Cardiac fibroblast (primary cell): ENCODE results near the gene HTR1A.

ENCODE experiments used
- DNase-seq, 2 donors: peaks; one replicate each; pipeline versions ENCODE4 v3.0.0 to v3.0.0-alpha.2; 2010; ENCODE audit warnings: low read depth in 2 of 2
- H3K4me3 ChIP-seq, 2 donors: replicated peaks in 1 of 2; 1 replicate in 1 of 2; 2 replicates in 1 of 2; pipeline ENCODE4 v1.5.1; 2011; ENCODE audit warnings: low read depth in 2 of 2, low read length in 2 of 2, mild to moderate bottlenecking in 2 of 2, moderate library complexity in 1 of 2
- TF ChIP-seq, protein P1 (sequence below): IDR thresholded peaks from one replicate; pipeline ENCODE4 v1.5.1; 2011; ENCODE audit warnings: low read depth, mild to moderate bottlenecking, low read length, inconsistent platforms

Gene HTR1A

DNA sequence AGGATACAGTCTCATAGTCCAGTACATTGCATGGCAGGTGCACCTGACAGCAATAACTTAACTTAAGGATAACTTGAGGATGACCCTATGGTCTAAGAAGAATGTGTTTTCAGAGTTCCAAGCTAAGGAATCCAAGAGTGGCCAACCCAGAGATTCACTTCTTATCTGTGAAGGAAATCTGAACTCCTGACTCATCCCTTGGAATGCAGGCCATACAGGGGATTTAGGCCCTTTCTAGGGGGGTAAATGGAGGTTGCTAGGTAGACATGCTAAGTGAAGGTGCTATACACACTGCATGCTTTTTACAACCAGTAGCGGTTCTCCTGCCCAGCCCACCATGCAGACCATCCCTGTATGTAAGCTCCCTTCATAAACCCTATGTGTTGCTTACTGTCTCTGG, 50.4 kb downstream of the HTR1A start:
- TF ChIP-seq, protein P1, sequence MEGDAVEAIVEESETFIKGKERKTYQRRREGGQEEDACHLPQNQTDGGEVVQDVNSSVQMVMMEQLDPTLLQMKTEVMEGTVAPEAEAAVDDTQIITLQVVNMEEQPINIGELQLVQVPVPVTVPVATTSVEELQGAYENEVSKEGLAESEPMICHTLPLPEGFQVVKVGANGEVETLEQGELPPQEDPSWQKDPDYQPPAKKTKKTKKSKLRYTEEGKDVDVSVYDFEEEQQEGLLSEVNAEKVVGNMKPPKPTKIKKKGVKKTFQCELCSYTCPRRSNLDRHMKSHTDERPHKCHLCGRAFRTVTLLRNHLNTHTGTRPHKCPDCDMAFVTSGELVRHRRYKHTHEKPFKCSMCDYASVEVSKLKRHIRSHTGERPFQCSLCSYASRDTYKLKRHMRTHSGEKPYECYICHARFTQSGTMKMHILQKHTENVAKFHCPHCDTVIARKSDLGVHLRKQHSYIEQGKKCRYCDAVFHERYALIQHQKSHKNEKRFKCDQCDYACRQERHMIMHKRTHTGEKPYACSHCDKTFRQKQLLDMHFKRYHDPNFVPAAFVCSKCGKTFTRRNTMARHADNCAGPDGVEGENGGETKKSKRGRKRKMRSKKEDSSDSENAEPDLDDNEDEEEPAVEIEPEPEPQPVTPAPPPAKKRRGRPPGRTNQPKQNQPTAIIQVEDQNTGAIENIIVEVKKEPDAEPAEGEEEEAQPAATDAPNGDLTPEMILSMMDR, result no peak
- no peak for DNase-seq

More for the DNA sequence above, 50.4 kb downstream of the HTR1A start:
- no peak overlapping the region for H3K4me3 ChIP-seq
